HG02588 (cell line): ENCODE data around the gene NLGN1.
"Not testable (repeated sequence)": the region's sequence is repeated elsewhere in the genome, so short reads cannot be mapped to it uniquely, and the experiment has no call there.

Source experiments
- ATAC-seq: cut with Tn5 transposase; IDR thresholded peaks from one replicate; pipeline ENCODE4 v1.9.1; 2021; ENCODE audit warnings: mild to moderate bottlenecking, moderate library complexity; ENCODE audit not compliant: unreplicated experiment

The NLGN1 gene

GRCh38 chr3:173552526-173552925, 155.0 kb downstream of the NLGN1 start:
- ATAC-seq, result no peak

DNA sequence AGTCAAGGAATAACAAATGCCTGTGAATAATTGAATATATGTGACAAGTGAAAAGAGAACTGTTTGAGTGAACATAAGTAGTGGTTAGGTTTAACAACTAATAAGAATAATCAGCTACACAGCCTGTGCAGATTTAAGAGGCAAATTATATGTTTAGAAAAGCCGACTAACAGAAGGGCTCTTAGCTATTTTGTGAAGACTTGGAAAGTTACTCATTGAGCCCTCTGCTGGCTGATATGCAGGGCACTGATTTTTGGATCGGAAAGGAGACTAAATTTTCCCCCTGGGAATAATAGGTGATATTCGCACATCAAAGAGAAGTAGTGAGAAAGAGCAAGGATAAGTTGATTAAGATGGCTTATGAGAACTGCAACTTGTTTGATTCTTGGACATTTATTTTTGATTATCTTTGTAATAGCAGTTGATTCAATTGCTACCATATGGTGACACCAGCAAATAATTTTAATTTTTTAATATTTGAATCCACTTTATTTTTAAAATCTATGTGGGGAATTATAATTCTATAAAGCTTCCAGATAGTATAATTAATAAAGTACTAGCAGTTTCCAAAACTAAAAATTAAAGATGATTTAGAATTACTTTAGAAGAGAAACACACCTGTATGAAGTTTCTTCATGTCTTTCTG, 156.2 kb downstream of the NLGN1 start:
- no peak for ATAC-seq

- ATAC-seq, result no peak
Measured at GRCh38 chr3:173556546-173556945, 159.0 kb downstream of the NLGN1 start.

DNA sequence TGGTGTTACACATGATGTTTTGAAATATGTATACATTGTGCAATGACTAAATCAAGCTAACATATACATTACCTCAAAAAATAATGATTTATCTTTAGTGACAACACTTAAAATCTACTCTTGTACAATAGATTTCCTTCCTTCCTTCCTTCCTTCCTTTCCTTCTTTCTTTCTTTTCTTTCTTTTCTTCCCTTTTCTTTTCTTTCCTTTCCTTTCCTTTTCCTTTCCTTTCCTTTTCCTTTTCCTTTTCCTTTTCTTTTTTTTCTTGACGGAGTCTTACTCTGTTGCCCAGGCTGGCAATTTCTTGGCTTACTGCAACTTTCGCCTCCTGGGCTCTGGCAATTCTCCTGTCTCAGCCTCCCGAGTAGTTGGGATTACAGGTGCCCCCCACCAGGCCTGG, 170.5 kb downstream of the NLGN1 start:
- ATAC-seq, result no peak

- ATAC-seq, result no peak
Measured at GRCh38 chr3:173568623-173569022, 171.1 kb downstream of the NLGN1 start.

- ATAC-seq, result no peak
Measured at GRCh38 chr3:173583496-173583895, 186.0 kb downstream of the NLGN1 start.

GRCh38 chr3:173584093-173584837, 186.7 kb downstream of the NLGN1 start:
- peak; percentile 54 for ATAC-seq

DNA sequence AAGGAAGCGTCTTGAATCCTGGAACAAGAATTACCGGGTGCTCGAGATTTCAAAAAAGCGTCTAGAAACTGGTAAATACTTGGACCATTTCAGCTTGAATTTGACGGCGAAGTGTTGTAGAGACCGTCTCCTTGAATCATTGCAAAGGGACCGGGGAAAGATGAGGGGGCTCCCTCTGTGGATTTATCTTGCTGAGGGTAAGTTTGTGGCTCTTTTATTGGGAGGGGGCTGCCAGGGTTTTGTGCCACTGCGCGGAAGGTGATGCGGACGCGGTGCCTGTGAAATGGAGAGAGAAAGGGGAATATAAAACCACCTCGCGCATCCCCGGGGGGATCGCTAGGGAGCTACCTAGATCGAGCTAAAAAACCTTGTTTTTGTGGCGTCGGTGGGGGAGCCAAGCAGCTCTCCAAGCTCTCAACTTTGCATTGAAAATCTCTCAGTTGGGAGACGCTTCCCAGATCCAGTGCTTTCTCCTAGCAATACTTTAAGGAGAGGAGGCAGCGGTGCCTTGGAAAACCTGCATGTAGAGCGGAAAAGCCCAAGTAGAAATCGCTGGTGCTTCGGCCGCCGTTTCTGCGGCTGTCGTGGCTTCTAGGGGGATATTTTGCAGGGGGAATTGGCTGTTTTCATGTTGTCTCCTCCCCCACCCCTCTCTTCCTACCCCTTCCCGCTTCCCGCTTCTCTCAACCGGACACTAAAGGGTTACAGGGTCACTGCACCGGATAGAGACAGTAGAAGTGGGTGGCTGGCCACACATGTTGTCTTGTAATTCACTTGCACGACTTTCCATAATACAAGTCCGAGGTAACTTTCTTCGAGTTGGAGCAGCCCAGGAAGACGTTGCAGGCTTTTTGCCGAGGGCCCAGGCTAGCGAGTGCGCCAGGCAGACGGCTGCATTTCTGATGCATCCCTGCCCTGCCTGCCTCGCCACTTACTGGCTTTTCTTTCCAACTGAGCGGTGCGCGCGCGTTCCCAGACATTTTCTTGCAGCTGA, 187.6 kb downstream of the NLGN1 start:
- ATAC-seq, result no peak

GRCh38 chr3:173586166-173586565, 188.6 kb downstream of the NLGN1 start:
- no peak for ATAC-seq

- ATAC-seq, result no peak
Measured at GRCh38 chr3:173587055-173587454, 189.5 kb downstream of the NLGN1 start.

GRCh38 chr3:173588556-173588955, 191.0 kb downstream of the NLGN1 start:
- no peak for ATAC-seq

GRCh38 chr3:173589116-173589515, 191.6 kb downstream of the NLGN1 start:
- no peak for ATAC-seq

- no peak for ATAC-seq
Measured at GRCh38 chr3:173591401-173591800, 193.9 kb downstream of the NLGN1 start.

DNA sequence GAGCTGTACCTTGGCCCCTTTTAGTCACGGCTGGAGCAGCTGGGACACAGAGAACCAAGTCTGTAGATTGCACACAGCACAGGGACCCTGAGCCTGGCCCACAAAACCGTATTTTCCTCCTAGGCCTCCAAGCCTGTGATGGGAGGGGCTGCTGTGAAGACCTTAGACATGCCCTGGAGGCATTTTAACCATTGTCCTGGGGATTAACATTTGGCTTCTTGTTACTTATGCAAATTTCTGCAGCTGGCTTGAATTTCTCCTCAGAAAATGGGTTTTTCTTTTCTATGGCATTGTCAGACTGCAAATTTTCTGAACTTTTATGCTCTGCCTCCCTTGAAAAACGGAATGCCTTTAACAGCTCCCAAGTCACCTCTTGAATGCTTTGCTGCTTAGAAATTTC, 197.3 kb downstream of the NLGN1 start:
- ATAC-seq, result not testable (repeated sequence)

GRCh38 chr3:173599673-173600072, 202.1 kb downstream of the NLGN1 start:
- ATAC-seq, result no peak

GRCh38 chr3:173614522-173614921, 217.0 kb downstream of the NLGN1 start:
- no peak for ATAC-seq

- ATAC-seq, result no peak
Measured at GRCh38 chr3:173615661-173616060, 218.1 kb downstream of the NLGN1 start.

DNA sequence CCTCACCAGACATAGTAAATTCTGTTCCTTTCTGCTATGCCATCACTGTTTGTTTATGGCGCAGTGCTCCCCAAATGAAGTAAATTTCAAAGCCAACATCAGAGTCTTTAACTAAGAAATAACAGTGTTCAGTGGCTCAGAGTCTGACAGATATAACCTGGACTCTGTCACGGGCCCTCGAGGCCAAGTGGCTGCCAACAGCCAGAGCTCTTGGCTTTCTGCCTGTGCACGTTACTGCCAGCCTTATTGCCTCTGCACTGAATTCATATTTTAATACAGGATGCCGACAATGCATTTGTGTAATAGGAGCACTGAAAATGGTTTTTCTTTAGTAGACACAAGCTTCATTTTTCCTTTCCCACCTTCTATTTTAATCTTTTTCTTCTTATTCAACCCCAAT, 219.9 kb downstream of the NLGN1 start:
- no peak for ATAC-seq

GRCh38 chr3:173618148-173618547, 220.6 kb downstream of the NLGN1 start:
- no peak for ATAC-seq

GRCh38 chr3:173618703-173619102, 221.2 kb downstream of the NLGN1 start:
- no peak for ATAC-seq

DNA sequence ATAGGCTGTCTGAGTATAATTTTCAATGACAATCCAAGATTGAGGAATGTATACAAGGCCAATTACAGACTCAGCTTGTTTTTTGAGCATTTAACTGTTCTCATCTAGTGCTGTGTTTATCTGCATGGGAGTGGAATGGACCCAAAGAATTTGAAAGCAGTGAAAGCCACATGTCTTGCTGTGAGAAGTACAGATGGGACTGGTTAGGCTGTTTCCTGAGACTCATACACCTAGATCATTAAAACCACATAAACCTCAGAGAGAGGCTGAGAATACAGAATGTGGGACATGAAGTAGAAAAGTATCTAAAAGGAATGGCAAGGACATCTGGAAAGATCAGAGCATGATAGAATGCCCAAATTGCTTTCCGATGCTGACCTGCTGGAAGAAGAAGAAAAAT, 224.6 kb downstream of the NLGN1 start:
- no peak for ATAC-seq
